Stomach (tissue), 9 donors: Measurements from ENCODE around the gene ATP11A. TPM values are rescaled to one million over a fixed set of nuclear protein-coding genes. Genes with fewer than 3 reads are reported as not detected.

ENCODE experiments used
- DNase-seq, 2 donors: peaks; one replicate each; pipeline versions ENCODE4 v3.0.0 to v3.0.0-alpha.2; 2013 to 2019
- H3K27ac ChIP-seq, 5 donors: fragments of 200-600 bp in 4 of 5; sonication (generic) in 4 of 5; one replicate each; pipeline ENCODE4 v1.5.1; 2013 to 2019; ENCODE audit warnings: mild to moderate bottlenecking in 1 of 5, moderate library complexity in 1 of 5
- H3K27me3 ChIP-seq, 3 donors: fragments of 200-600 bp; sonication (generic); one replicate each; pipeline ENCODE4 v1.5.1; 2017 to 2019; ENCODE audit warnings: mixed run types in 1 of 3
- H3K36me3 ChIP-seq, 4 donors: fragments of 200-600 bp; sonication (generic); 1 replicate in 3 of 4; 2 replicates in 1 of 4; pipeline ENCODE4 v1.5.1; 2016 to 2019
- H3K4me1 ChIP-seq, 4 donors: fragments of 200-600 bp; sonication (generic); one replicate each; pipeline ENCODE4 v1.5.1; 2016 to 2019
- H3K4me3 ChIP-seq, 4 donors: fragments of 200-600 bp; sonication (generic) in 3 of 4; one replicate each; pipeline ENCODE4 v1.5.1; 2016 to 2019; ENCODE audit warnings: mild to moderate bottlenecking in 1 of 4
- H3K9me3 ChIP-seq, 4 donors: fragments of 200-600 bp; sonication (generic); one replicate each; pipeline ENCODE4 v1.5.1; 2016 to 2019
- EP300 ChIP-seq: sonication (generic); formaldehyde crosslinking; IDR thresholded peaks from one replicate; pipeline ENCODE4 v1.6.1; 2017; ENCODE audit warnings: antibody characterized with exemption
- POLR2A ChIP-seq, 4 donors: fragments of 450-650 bp; IDR thresholded peaks; one replicate each; pipeline ENCODE4 v1.6.1; 2016; ENCODE audit warnings: antibody characterized with exemption in 4 of 4, control low read depth in 2 of 4, mild to moderate bottlenecking in 1 of 4, moderate library complexity in 1 of 4
- POLR2AphosphoS5 ChIP-seq, 3 donors: sonication (generic); formaldehyde crosslinking; IDR thresholded peaks; one replicate each; pipeline ENCODE4 v1.6.1; 2016; ENCODE audit warnings: antibody characterized with exemption in 3 of 3
- WGBS, 5 donors: extraction: QIAGEN DNeasy Blood & Tissue Kit in 3 of 5; methylation state at CpG; one replicate each; pipeline versions ENCODE4 v1.1.5 to v1.1.7; 2013 to 2018; 5-methylcytosine and 5-hydroxymethylcytosine counted together
- intact Hi-C: fragments of 100-400 bp; cut with DNase I; formaldehyde crosslinking; loops from one replicate; pipeline ENCODE4 v1.15.1; 2023; ENCODE audit warnings: low total_unique reads
- polyA plus RNA-seq, 3 donors: library from polyadenylated mRNA; stranded (reverse); fragments of 200-250 nt; gene quantifications; one replicate each; pipeline ENCODE4 v1.2.3, GENCODE V29; 2013
- total RNA-seq, 5 donors: library from RNA; depleted of rRNA; stranded (reverse); fragments of >200 nt; gene quantifications; one replicate each; pipeline versions ENCODE4 v1.1.0 to v1.2.3, GENCODE V29; 2014 to 2016
- TF ChIP-seq, protein P1 (sequence below), 7 experiments: fragments of 450-650 bp in 4 of 7; fragments of 200-600 bp in 3 of 7; sonication (generic) in 3 of 7; IDR thresholded peaks; one replicate each; pipeline ENCODE4 v1.5.1; 2016 to 2019; ENCODE audit warnings: antibody characterized with exemption in 7 of 7, control low read depth in 2 of 7, mild to moderate bottlenecking in 1 of 7
- donor health status: healthy with polysubstance abuse.
- donor health status: Bipolar disorder and iron deficiency.
- donor health status: healthy.

ATP11A gene
- total and polyA plus RNA-seq, 8 donors, result 1.1 to 70.9 (median 12.3) TPM

- DNase-seq, result no peak
- no peak overlapping the region for H3K4me3 ChIP-seq
- peaks cover 9 to 82% (median 80%) of the 10 kb centered on the region in 4 donors for H3K36me3 ChIP-seq
- 86 to 97% (median 96%) methylated on average over 17 to 22 of the region's 22 CpGs for WGBS, 5 donors
- no peak overlapping the region for H3K27ac ChIP-seq
- intact Hi-C loops, result no loop called here
- H3K27me3 ChIP-seq, result no peaks in the 10 kb centered on the region
- no peaks in the 10 kb centered on the region for H3K9me3 ChIP-seq
- TF ChIP-seq POLR2A (IDR thresholded peaks at IDR 0.05), result no peak
- TF ChIP-seq EP300, result no peak
- TF ChIP-seq, protein P1, sequence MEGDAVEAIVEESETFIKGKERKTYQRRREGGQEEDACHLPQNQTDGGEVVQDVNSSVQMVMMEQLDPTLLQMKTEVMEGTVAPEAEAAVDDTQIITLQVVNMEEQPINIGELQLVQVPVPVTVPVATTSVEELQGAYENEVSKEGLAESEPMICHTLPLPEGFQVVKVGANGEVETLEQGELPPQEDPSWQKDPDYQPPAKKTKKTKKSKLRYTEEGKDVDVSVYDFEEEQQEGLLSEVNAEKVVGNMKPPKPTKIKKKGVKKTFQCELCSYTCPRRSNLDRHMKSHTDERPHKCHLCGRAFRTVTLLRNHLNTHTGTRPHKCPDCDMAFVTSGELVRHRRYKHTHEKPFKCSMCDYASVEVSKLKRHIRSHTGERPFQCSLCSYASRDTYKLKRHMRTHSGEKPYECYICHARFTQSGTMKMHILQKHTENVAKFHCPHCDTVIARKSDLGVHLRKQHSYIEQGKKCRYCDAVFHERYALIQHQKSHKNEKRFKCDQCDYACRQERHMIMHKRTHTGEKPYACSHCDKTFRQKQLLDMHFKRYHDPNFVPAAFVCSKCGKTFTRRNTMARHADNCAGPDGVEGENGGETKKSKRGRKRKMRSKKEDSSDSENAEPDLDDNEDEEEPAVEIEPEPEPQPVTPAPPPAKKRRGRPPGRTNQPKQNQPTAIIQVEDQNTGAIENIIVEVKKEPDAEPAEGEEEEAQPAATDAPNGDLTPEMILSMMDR (IDR thresholded peaks at IDR 0.05), result no peak
- no peak for TF ChIP-seq POLR2AphosphoS5 (IDR thresholded peaks at IDR 0.05)
- no peaks in the 10 kb centered on the region for H3K4me1 ChIP-seq
Observed at GRCh38 chr13:112880221-112880641, 190.4 kb downstream of the ATP11A start.

- no peak for TF ChIP-seq POLR2A (IDR thresholded peaks at IDR 0.05)
- no peak for TF ChIP-seq POLR2AphosphoS5 (IDR thresholded peaks at IDR 0.05)
- no peak for TF ChIP-seq EP300
- TF ChIP-seq, protein P1 (IDR thresholded peaks at IDR 0.05), result no peak
- H3K36me3 ChIP-seq, result peaks cover 9 to 76% (median 74%) of the 10 kb centered on the region in 4 donors
- H3K4me1 ChIP-seq, result peaks cover 6 to 8% (median 6%) of the 10 kb centered on the region in 4 donors
- intact Hi-C loops, result no loop called here
- no peak overlapping the region for H3K4me3 ChIP-seq
- no peak overlapping the region for H3K27ac ChIP-seq
- H3K27me3 ChIP-seq, result no peaks in the 10 kb centered on the region
- 90 to 94% (median 93%) methylated on average over 14 to 21 of the region's 21 CpGs for WGBS, 5 donors
- H3K9me3 ChIP-seq, result no peaks in the 10 kb centered on the region
- no peak for DNase-seq
Observed at GRCh38 chr13:112880976-112881540, 191.2 kb downstream of the ATP11A start.

- intact Hi-C loops, result no loop called here
- Histone ChIP-seq H3K4me1 (peaks cover 8 to 13% (median 10%) of the 10 kb centered on the region in 4 donors), H3K36me3 (peaks cover 9 to 69% (median 66%) of the 10 kb centered on the region in 4 donors), H3K4me3 (no peak overlapping the region), H3K9me3 (no peaks in the 10 kb centered on the region), H3K27ac (no peak overlapping the region), H3K27me3 (no peaks in the 10 kb centered on the region)
- no peak for DNase-seq
- WGBS, 5 donors, result 90 to 96% (median 95%) methylated on average over 20 to 35 of the region's 35 CpGs
- no peak for TF ChIP-seq POLR2A (IDR thresholded peaks at IDR 0.05)
- TF ChIP-seq EP300, result no peak
- TF ChIP-seq POLR2AphosphoS5 (IDR thresholded peaks at IDR 0.05), result no peak
- TF ChIP-seq, protein P1 (IDR thresholded peaks at IDR 0.05), result no peak
Observed at GRCh38 chr13:112881656-112882554, 192.1 kb downstream of the ATP11A start.

- DNase-seq, result no peak
- Histone ChIP-seq H3K36me3 (peaks cover 9 to 62% (median 60%) of the 10 kb centered on the region in 4 donors), H3K9me3 (no peaks in the 10 kb centered on the region), H3K4me3 (no peak overlapping the region), H3K4me1 (peaks cover 8 to 13% (median 10%) of the 10 kb centered on the region in 4 donors), H3K27me3 (no peaks in the 10 kb centered on the region), H3K27ac (no peak overlapping the region)
- TF ChIP-seq POLR2AphosphoS5 (IDR thresholded peaks at IDR 0.05), result no peak
- TF ChIP-seq EP300, result no peak
- TF ChIP-seq, protein P1 (IDR thresholded peaks at IDR 0.05), result no peak
- no peak for TF ChIP-seq POLR2A (IDR thresholded peaks at IDR 0.05)
- WGBS, 5 donors, result 94 to 98% (median 96%) methylated on average over 25 to 34 of the region's 34 CpGs
- intact Hi-C loops, result no loop called here
Observed at GRCh38 chr13:112882555-112883024, 192.8 kb downstream of the ATP11A start.
